Stromal cell of bone marrow (primary cell): ENCODE measurements around the gene MPZ.
"Not testable (repeated sequence)": the region's sequence is repeated elsewhere in the genome, so short reads cannot be mapped to it uniquely, and the experiment has no call there.

Experiments used
- DNase-seq: peaks from one replicate; pipeline ENCODE4 v3.0.0-alpha.2; 2012; ENCODE audit warnings: low read depth

The MPZ gene

DNA sequence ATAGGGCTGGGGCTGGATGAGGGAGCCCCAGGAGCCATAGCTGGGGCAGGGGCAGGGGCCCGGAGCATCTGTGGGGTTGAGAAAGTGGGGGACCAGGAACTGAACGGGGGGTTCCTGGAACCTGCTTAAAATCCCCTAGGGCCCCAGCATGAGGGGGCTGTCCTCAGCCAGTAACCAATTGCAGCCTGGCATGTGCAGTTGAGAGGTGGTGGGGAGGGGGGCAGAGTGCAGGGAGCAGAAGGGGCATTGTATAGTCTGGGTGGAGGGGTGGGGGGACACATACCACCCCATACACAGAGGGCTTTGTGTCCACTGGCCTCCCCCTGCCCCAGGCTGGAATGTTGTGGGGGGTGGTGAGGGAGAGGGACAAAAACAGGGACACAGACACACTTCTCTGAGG is at the start of gene MPZ:
MPZ (minus strand) TSS at position 101 of the 400 bp plus-strand sequence; CDS start at position 38, 63 bp downstream.
- DNase-seq = no peak

DNA sequence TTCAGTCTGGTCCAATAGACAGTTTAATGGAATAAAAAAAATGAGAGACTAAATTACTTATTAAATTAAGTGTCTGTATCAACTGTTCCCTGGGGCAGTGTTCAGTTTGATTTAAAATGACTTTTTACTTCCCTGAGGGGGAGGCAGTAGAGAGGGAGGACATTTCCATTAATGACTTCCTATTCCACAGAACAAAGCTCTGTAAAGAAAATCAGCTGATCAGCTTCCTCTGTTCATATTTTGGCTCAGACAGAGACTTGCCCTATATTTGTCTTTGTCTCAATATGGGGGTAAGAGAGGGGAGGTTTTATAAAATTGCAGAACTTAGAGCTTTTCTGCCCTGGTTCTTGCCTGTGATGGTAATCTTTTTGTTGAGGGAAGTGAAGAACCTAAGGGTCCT is 49.5 kb upstream of the MPZ start:
- DNase-seq = no peak

DNA sequence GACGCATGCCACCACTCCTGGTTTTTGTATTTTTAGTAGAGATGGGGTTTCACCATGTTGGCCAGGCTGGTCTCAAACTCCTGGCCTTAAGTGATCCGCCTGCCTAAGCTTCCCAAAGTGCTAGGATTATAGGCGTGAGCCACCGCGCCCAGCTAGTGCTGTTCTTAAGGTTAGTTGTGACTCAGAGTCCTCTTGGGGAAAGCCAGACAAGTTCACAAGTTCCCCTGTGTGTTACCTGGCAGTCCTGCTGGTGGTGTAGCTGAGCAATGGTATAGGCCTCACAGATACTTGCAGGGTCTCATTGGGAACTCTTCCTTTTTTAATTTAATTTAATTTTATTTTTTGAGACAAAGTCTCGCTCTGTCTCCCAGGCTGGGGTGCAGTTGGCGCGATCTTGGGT is 47.3 kb upstream of the MPZ start:
- DNase-seq = no peak

DNA sequence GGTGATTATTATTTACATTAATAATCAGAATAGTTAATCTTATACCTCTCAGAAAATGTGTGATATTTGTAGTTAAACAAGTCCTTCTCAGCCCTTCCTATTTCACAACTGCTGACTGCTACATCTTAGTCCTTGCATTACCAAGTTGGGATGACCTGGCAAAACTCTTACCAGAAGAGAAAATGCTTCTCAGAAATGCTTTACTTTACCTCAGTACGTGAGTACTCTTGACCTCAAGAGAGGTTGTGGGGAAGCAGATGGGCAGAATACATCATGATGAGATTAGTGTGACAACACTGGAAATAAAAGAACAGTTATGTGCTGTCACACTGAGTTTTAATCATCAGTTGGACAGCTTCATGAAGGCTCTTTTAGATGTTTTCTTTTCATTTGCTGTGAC is 41.7 kb upstream of the MPZ start:
- DNase-seq = no peak

DNA sequence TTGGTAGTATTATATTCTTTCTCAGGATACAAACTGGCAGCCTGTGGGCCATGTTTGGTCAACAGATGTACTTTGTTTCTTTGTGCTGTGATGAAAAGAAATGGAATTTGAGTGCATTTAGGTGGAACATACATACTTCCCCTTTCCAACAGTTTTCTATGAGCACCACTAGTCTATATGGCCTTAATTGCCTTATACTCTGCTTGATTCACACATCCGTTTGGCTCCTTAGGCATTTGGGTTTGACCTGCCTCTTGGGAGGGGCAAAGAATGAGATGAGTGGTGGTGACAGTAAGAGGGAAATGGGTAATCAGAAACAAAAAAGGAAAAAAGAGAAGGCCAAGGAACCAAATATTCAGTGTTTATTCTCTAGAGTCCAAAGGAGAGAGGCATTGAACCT is 40.9 kb upstream of the MPZ start:
- no peak for DNase-seq

DNA sequence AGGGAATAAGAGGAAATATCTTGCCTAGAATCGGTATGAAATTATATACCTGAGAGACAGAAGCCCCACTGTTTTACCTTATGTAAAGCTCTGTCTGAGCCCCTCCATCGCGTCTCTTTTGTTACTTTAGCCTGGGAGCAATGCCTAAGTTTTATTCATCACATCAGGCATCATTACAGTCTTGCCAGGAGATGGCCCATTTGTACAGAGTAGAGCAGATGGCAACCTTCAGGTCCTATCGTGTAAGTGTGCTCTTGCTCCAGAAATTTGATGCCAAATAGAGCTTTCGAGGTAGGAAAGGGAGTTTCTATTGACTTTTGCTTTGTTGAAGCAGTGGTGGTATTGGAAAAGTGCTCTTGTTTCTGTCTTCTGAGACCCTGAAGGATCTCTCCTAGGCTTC is 33.1 kb upstream of the MPZ start:
- no peak for DNase-seq

DNA sequence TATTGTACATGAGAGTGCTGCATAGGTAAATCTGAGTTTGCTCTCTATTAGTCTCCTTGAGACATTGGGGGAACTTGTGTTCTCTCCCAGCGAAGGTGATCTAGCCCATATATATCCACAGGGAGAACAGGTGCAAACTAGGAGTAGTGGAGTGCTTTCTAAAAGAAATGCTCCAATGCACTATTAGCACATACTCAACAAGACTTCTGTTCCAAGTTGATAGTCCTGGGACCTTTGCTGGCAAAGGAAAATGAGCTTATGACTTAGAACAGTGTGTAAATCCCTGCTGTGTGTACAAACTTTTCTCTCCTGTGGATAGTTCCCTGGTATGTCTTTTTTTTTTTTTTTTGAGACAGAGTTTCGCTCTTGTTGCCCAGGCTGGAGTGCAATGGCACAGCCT is 32.4 kb upstream of the MPZ start:
- DNase-seq = no peak

DNA sequence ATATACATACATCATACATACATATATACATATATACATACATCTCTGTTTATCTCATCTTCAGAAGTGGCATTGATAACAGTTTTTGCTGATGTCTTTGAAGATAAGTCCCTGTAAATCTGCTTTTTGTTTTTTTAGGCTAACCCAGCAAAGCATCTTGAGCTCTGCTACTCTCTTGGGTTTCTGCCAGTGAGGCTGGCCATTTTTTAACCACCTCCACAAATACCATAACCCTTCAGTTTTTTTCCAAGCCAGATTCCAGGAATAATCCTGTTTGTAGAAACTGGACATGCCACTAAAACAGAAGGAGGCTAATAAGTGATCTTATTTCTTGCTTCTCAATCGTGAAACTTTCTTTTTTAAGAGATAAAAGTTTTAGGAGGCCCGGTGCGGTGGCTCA is 26.0 kb upstream of the MPZ start:
- DNase-seq = no peak

DNA sequence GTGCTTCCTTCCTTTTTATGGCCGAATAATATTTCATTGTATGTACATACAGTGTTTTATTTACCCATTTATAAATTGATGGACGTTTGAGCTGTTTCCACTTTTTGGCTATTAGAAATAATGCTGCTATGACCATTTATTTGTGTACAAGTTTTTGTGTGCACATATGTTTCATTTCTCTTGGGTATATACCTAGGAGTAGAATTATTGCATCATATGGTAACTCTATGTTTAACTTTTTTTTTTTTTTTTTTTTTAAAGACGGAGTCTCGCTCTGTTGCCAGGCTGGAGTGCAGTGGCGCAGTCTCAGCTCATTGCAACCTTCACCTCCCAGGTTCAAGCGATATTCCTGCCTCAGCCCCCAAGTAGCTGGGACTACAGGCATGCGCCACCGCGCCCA is 23.4 kb upstream of the MPZ start:
- DNase-seq = no peak

DNA sequence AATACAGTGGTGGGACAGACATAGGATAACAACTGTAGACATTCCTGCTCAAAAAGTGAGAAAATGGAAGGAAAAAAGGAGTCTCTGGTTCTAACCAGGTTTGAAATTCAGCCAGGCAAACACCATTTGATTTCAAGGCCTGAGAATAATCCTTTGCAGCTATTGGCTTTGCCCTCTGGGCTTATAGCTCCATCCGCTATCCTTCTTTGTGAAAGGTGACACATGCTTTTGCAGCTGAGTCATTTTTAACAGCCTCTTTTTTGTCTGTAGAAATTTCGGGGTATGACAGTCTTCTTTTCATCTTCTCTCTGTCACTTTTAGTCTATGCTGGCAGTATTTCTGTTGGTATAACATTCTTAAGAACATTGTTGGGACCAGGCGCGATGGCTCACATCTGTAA is 20.6 kb upstream of the MPZ start:
- DNase-seq = no peak

DNA sequence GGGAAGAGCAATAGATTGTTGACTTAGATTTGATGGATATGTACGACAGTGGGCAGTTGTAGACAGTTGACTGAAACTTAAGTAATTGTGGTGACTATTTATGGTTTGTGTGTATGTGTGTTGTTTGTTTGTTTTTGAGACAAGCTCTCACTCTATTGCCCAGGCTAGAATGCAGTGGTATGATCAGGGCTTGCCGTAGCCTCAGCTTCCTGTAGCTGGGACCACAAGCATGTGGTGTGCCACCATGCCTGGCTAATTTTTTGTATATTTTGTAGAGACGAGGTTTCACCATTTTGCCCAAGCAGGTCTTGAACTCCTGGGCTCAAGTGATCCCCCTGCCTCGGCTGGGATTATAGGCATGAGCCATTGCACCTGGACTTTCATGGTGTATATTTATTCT is 14.3 kb upstream of the MPZ start:
- no peak for DNase-seq

DNA sequence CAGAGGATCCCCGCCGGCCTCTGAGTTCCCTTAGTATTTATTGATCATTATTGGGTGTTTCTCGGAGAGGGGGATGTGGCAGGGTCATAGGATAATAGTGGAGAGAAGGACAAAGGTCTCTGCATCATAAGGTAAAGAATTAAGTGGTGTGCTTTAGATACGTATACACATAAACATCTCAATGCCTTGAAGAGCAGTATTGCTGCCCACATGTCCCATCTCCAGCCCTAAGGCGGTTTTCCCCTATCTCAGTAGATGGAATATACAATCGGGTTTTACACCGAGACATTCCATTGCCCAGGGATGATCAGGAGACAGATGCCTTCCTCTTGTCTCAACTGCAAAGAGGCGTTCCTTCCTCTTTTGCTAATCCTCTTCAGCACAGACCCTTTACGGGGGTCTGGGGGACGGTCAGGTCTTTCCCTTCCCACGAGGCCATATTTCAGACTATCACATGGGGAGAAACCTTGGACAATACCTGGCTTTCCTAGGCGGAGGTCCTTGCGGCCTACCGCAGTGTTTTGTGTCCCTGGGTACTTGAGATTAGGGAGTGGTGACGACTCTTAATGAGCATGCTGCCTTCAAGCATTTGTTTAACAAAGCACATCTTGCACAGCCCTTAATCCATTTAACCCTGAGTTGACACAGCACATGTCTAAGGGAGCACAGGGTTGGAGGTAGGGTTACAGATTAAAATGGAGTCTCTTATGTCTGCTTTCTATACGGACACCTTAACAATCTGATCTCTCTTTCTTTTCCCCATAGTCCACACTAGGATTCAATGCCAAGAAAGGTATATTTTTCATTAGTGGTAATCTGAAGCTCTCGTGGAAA is 6.3 kb upstream of the MPZ start:
- not testable (repeated sequence) for DNase-seq

DNA sequence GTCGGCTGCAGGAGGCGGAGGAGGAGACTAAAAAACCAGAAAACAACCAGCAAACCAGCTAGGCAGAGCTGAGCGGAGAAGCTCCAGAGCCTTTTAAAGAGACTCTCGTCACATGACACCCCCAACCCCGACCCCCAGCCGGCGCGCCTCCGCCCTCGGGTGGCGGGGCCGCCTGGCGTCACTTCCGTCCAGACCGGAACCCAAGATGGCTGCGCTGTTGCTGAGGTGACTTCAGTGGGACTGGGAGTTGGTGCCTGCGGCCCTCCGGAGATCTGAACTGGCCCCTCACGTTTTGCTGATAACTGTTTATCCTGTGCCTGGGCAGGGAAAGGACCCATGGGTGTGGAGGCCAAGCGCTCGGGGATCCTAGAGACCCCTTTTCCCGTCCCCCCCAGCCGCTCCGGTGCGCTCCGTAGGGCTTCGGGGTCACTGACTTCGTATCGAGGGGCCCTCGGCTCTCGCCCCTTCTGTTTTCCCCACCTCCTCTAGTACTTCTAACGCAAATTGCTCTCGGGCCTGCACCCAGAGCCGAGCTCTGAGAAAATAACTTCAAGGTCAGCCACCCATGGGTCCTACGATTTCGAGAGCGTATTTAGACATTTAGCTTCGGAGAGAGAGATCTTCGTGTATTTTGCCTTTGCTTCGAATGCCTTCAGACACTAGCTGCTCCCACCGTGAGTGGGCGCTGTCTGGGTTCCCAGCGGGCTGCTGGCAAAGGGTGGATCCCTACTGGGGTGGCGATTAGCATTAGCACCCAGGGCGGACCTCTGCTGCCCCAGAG is 4.6 kb upstream of the MPZ start, which contains the start of gene SDHC:
SDHC (plus strand) TSS at position 181 of the 781 bp plus-strand sequence; CDS start at position 206, 25 bp downstream.
- DNase-seq = peak; percentile 82

DNA sequence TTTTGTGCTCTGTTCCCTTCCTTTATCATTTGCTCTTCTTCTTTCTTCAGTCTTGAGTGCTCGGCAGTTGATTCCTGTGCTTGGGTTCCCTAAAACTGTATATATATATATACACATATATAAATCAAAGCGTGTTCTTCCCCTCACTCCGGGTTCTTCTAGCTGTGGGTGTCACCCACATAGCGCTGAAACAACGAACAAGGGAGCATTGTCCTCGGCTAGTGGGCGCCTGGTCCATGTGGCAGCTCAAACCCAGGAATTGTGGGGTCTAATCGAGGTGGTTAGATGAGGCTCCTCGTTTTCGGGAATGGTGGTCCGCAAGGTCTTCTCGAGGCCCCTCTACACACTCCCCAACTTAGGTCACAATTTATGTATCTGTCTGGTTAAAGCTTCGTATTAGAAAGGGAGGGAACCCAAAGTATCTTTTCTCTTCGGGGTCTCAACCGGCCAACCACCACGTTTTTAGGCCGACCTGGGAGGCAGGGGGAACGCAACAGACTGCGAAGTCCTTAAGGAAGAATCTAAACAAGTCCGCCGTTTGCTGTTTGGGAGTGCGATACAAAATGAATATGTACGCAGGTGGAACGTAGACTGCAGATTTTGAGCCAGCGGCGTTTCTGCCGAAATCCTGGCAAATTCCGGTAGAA is 3.9 kb upstream of the MPZ start:
- DNase-seq = no peak

DNA sequence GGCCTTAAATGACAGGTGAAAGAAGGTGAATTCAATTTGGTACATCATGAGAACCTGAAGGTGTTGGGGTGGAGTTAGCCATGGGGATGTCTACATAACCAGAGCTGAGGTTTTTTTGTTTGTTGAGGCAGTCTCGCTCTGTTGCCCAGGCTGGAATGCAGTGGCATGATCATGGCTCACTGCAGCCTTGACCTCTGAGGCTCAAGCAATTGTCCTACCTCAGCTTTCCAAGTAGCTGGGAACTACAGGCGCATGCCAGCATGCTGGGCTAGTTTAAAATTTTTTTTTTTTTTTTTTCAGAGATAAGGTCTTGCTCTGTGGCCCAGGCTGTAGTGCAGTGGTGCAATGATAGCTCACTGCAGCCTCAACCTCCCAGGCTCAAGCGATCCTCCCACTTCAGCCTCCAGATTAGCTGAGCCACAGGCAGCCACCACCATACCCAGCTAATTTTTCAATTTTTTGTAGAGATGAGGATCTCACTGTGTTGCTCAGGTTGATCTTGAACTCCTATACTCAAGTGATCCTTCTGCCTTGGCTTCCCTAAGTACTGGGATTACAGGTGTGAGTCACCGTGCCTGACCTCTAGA is 1.9 kb upstream of the MPZ start:
- DNase-seq = no peak

DNA sequence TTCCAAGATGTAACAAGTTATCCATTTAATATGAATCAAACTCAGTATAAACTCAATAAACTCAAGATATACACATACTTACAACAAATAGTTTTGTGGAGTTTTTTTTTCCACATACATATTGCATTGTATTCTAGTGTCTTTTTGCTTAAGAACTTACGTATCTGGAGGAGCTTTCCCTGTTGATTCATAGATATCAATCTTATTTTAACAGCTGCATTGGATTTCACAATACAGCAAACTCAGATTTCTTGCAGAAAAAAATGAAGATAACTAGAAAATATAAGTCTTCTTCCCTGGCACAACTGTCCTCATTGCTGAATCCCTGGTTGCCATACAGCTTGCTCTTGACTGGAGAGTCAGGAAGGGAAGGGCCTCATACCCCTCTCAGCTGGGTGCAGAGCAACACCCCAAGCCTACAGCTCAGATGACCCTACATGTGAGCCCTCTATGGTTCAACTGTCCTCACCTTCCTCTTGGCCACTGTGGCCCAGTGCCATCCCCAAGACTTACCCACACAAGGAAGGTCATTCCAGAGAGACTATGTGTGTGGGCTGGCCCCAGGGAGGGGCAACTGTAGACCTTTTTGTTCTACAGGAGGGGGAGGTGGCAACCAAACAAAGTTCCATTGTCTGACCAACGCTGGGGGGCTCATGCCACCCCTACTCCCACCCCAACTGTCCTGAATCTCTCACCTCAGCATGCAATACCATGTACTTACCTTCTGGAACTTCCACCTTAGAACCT is 1.7 kb downstream of the MPZ start:
- DNase-seq = no peak

DNA sequence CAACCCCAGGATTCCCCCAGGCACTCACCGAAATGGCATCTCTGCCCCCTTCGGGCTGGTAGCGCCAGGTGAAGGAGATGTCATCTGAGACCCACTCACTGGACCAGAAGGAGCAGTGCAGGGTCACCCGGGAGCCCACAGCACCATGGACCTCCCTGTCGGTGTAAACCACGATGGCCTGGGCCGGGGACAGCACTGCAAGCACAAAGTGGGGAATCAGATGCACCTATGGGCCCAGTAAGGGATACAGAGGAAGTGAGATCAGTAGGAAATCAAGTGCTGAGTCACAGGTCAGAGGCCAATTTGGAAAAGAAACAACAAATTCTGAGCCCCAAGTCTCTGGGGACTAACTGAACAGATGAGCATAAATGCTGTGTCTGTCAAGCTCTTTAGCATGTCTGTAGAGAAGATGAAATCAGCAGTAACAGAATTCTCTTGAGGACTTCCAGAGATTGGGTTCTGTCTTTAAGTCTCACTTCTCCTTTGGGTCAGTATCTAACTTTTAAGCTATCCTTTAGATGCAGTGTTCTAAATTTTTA is 2.5 kb downstream of the MPZ start:
- DNase-seq = peak; percentile 37

DNA sequence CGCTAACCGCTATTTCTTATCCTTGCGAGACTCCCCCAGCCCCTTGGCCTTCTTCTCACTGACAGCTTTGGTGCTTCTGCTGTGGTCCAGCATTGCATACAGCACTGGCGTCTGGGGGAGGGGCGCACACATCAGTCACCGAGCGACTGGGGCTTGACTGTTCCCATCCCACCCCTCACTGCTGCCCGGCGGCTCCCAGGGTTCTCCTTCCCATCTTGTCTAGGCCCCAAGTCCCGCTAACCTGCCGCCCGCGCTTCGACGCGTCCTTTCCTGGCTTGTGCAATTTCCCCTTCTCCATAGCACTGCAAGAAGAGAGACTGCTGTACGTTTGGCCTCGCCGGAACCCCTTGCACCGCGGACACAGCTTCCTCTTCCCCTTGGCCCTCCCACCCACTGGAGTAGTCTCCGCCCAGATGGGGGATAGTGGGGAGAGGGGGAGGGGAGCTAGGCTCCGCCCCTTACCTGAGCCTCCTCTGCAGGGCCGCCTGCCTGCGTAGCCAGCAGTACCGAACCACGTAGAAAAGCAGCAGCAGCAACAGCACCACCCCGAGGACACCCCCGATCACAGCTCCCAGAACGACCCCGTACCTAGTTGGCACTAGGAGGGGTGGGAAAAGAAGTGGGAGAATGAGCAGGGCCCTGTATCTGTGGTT is 3.8 kb downstream of the MPZ start:
- no peak for DNase-seq

DNA sequence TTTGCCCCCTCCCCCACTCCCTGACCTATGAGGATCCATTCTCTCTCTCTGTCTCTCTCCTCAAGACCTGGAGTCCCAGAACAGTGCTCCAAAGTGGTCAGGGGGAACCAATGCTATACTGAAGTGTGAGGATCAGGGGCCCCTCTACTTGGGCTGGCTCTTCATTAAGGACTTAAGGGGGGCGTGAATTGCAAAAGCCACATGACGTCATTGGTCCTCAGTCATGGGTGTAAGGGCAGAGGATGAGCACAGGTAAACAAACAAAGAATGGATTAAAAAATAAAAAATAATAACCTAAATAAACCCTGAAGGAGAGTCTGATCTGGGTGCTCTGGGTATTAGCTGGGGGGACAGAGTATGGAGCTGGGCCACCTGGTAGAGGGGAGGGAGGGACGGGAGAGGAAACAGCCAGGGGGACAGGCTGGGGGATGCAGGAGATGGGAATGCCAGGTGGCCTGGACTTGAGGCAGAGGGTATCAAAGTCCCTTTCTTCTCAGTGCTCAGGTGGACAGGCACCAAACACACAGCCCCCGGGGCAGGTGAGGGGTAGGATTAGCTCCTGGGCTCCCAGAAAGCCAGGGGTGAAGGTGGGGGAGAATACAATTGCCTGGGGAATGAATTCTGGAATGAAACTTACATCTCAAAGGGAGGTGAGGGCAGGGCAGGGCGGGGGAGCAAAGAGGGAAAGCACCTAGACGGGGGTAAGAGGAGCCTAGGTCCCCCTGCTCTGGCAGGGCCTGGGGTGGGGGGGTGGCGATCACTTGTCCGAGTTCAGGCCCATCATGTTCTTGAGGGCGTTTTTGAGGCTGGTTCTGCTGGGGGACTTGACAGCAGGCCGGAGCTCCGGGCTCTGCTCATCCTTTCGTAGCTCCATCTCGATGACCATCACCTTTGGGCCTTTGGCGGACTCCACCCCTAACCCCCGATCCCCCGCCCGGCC is 4.6 kb downstream of the MPZ start:
- no peak for DNase-seq

DNA sequence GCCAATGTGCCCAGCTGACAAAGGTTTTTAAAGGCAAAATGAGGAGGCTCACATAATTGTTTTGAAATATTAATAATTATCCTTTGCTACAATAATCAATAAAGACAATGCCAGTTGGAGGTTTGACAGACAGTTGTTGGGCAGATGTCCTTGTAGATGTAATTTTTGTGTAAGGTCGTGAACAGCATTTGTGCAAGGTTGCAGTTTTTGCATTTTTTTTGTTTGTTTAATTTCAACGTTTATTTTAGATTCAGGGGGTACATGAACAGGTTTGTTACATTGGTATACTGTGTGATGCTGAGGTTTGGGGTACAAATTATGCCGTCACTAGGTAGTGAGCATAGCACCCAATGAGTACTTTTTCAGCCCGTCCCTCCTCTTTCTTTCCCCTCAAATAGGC is 9.3 kb downstream of the MPZ start:
- no peak for DNase-seq
